ENCODE measurements around the gene ZNF827.

ZNF827 gene

GRCh38 chr4:145732001-145732815 lies 206.4 kb downstream of the ZNF827 start:
- TF ChIP-seq CTCF (IDR thresholded peaks at IDR 0.05; ENCODE audit: control insufficient read depth, insufficient read depth, low read depth, low read length, missing control alignments), result no peak
- DNase-seq (ENCODE audit: low read depth), result no peak
- peak overlapping the region; percentile 43 for H3K4me3 ChIP-seq (ENCODE audit: control insufficient read depth, low read depth, low read length)

GRCh38 chr4:145731028-145731427 lies 207.6 kb downstream of the ZNF827 start:
- no peak for TF ChIP-seq CTCF (IDR thresholded peaks at IDR 0.05; ENCODE audit: control insufficient read depth, insufficient read depth, low read depth, low read length, missing control alignments)
- no peak overlapping the region for H3K4me3 ChIP-seq (ENCODE audit: control insufficient read depth, low read depth, low read length)
- DNase-seq (ENCODE audit: low read depth), result no peak

GRCh38 chr4:145730026-145730425 lies 208.6 kb downstream of the ZNF827 start:
- no peak overlapping the region for H3K4me3 ChIP-seq (ENCODE audit: control insufficient read depth, low read depth, low read length)
- no peak for DNase-seq (ENCODE audit: low read depth)
- TF ChIP-seq CTCF (IDR thresholded peaks at IDR 0.05; ENCODE audit: control insufficient read depth, insufficient read depth, low read depth, low read length, missing control alignments), result no peak

GRCh38 chr4:145723336-145723735 lies 215.3 kb downstream of the ZNF827 start:
- no peak overlapping the region for H3K4me3 ChIP-seq (ENCODE audit: control insufficient read depth, low read depth, low read length)
- TF ChIP-seq CTCF (IDR thresholded peaks at IDR 0.05; ENCODE audit: control insufficient read depth, insufficient read depth, low read depth, low read length, missing control alignments), result no peak
- DNase-seq (ENCODE audit: low read depth), result no peak

- DNase-seq (ENCODE audit: low read depth), result no peak
- TF ChIP-seq CTCF (IDR thresholded peaks at IDR 0.05; ENCODE audit: control insufficient read depth, insufficient read depth, low read depth, low read length, missing control alignments), result no peak
- no peak overlapping the region for H3K4me3 ChIP-seq (ENCODE audit: control insufficient read depth, low read depth, low read length)
These were observed 216.1 kb downstream of the ZNF827 start for GRCh38 chr4:145722561-145722960.

- no peak overlapping the region for H3K4me3 ChIP-seq (ENCODE audit: control insufficient read depth, low read depth, low read length)
- DNase-seq (ENCODE audit: low read depth), result no peak
- no peak for TF ChIP-seq CTCF (IDR thresholded peaks at IDR 0.05; ENCODE audit: control insufficient read depth, insufficient read depth, low read depth, low read length, missing control alignments)
These were observed 218.0 kb downstream of the ZNF827 start for GRCh38 chr4:145720656-145721055.

All from AG09309 (cell line).